ENCODE data around the gene DNM3.

Gene DNM3

DNA sequence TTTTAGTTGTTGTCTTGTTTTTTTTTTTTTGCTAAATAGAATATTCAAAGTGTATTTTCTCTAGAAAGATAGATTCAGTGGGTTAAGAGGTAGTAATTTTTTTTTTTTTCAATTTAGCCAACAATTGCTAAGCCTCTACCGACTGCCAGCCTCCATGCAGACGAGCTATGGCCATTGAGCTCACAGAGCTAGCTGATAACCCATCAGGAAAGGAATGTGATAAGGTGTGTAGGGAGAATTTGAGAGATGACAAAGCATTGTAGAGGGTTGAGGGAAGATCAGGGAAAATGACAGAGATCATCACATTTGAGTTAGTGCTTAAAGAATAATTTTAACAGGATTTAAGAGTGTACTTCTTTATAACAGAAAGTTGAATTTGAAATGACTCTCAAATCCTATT lies 30.6 kb downstream of the DNM3 start:
- DNase-seq (ENCODE audit: low spot score) = no peak

DNA sequence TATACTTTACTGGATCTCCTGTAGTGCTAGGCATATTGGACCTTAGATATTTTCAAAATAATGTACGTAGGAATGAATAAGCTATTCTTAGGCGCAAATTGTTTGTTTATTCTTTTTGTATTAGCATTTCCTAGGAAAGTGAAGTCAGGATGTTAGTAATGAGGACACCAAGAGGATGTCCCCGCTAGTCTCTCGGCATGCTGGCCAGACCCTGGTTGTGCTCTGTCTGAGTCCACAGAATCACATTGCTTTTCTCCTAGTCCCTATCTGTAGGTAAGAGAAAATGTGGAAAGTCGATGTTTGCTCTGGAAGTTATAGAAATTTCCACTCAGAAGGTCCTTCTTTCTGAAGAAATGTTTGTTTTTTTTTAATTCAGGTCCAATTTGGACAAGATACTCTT lies 31.1 kb downstream of the DNM3 start:
- DNase-seq (ENCODE audit: low spot score) = no peak

DNA sequence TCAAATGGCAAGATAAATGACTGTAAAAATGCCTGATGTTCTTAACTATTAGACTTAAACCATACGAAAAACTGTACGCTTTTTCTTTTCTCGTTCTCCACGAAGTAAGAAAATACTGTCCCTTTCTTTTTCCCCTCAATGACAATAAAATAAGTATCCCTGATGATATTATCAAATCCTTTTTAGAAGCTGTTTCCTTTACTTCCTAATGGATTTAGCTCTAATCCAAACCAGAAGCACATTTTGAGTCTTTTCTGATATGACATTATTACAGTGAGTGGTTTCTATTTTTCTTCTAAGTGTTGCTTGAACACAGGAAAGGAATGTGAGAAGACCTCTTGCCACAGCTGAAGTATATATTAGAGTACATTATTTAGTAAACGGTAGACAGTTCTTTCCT lies 32.4 kb downstream of the DNM3 start:
- DNase-seq (ENCODE audit: low spot score) = no peak

DNA sequence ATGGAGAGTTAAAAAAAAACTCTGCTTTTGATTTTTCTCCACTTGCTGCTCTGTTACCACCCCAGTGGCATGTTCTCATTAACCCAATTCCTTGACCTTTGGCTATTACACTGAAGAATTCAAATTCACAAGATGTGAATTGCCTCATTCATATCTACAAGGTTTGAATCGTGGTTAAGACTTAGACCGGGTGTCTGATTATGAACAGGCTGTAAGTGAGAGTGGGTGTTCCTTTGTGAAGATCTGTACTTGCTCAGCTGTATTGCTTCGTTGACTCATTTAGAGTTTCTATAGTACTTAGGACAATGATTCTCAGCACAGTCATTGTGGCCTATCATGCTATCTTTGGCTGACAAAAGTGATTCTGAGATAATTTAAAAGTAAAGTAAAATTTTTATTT lies 36.4 kb downstream of the DNM3 start:
- DNase-seq (ENCODE audit: low spot score) = no peak

DNA sequence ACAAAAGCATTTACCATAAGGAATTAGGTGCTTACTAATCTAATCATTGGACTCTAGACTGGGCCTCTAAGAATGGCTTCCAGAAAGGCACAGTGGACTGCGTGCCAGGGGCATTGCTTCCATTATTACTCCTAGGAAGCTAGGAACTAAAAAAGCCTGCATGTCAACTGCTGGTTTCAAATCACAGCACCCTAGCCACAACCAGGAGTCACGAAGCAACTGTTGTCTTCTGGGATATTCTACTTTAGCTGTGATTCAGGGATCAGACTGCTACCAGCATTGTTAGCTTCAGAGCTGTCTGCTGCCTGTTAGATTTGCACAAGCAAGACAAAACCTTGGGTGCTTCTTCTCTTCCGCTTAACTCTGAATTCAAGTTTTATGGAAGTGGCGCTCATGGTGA lies 38.3 kb downstream of the DNM3 start:
- DNase-seq (ENCODE audit: low spot score) = no peak

DNA sequence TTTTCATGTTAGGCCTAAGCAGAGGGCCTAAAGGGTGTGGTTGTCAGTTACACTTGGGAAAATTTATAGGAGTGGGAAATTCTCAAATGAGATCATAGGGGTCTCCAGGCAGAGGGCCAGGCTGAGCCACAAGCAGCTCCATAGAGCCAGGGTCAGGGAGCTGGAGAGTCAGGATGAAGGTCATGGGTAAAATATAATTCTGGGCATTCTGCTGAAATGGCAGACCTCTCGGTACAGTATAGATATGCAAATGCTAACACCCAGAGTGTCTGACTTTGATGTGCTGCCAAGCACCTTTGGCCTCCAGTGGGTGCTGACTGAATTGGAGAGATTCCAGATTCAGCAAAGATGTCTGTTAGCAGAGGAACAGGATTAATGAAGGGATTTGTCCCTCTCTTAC lies 40.1 kb downstream of the DNM3 start:
- no peak for DNase-seq (ENCODE audit: low spot score)

DNA sequence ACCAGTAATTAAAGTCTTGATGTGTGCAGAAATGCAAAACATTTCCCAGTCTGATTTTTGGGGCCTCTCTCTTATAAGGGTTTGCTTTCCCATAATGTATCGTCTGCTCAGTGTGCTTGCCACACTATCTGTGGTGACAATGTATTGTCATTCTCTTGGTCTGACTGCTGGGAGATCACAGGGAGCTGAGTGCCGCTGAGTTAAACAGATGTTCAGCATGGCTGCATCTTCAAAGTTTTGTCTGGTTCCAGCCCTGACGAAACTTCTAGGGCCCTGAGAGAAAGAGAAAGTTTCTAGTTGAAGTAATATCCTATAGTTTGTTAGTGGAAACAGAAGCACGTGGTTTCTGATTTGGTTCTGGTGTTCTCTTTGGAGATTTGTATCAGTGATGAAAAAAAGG lies 42.6 kb downstream of the DNM3 start:
- DNase-seq (ENCODE audit: low spot score) = no peak

DNA sequence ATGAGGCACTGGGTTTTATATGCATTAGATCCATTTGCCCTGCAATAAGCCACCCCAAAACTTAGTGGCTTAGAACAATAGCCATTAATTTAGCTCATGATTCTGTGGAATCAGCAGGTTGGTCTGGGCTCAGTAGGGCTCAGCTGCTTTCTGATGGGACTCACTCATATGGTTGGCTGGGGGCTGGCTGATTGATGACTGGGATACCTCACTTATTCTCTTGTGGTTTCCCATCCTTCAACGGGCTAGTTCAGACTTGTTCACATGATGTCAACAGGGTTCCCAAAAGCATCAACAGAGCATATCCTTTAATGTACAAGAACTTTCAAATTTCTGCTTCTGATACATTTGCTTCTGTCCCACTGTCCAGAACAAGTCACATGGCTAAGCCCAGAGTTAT lies 43.2 kb downstream of the DNM3 start:
- DNase-seq (ENCODE audit: low spot score) = no peak

DNA sequence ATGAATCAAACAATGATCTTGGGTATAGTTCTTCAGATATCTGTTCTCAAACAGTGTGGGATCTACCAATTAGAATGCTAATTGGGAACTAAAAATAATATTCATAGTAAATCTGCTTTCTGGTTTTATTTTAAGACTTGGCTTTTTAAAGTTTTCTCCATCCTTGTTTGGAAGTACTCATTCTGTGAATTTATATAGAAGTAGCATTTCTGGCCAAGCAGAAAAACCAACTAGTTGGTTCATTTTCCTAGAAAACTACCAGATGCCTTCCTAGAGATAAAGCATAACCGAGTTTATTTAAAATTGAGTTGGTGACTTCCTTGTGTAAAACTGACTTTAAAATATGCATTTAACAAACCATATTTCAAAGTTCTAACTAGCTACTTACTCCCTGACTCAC lies 48.8 kb downstream of the DNM3 start:
- no peak for DNase-seq (ENCODE audit: low spot score)

DNA sequence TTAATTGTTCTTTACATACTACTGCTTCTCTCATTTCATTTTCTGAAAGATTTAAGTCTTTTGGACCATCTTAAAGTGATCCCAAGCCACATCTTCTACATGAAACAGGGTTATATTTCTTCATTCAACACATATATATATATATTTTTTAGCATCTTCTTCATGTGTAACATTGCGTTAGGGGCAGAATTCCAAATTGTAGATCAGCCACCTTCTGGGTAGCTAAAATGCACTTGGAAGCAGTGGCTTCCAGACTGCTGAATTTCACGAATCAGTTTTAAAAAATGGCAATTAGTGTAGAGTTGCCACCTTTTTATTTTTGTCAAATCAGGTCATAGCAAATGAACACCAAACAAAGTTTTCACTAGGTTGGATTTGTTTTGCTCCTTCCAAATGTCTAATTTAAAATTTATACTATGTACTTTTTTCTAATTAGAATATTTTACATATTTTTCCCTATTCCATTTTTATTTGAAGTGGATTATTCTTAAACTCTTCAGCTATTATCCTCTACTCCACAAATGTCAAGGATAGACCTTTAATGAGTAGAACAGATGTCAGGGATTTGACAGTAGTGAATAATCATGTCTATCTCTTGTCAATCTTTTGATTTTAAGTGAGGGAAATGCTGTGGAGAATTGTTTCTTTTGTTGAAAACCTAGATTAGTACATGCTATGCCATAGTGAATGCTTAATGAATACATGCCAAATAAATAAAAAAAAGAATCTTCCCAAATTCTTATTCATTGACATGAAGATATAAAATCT lies 55.8 kb downstream of the DNM3 start:
- no peak for DNase-seq (ENCODE audit: low spot score)

DNA sequence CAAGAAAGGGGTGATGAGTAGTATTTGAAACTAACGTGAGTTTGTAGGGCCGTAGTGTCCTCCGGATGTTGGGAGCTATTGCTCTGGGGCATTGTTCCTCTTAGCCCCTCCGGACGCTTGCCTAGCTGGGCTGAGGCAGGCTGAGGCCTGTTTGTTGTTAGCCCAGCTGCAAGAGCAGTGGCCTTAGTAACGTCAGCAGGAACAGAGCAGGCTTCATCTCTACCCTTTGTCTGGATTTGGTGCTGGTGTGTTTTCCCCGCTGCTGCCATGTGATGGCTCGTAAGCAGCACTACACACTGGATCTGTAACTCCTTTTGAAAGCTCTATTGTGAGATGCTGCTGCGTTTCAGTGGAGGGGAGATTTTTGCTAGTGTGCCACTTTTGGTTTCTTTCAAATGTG lies 57.6 kb downstream of the DNM3 start:
- no peak for DNase-seq (ENCODE audit: low spot score)

DNA sequence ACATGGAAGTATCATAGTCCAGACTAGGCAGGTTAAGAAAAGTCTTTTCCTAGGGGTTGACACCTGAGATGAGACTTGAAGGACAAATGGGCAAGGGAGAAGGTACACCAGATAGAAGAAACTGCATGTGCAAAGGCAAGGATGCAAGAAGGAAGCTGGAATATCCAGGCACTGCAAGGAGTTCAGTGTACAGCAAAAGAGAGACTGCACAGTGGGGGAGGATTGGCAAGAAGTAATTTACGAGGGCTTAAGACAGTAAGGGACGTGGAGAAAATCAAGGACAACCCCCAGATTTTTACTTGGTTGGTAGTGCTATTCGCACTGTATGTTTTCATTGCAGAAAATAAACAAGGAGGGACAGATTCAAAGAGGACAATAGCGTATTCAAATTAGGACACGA lies 58.5 kb downstream of the DNM3 start:
- DNase-seq (ENCODE audit: low spot score) = no peak

DNA sequence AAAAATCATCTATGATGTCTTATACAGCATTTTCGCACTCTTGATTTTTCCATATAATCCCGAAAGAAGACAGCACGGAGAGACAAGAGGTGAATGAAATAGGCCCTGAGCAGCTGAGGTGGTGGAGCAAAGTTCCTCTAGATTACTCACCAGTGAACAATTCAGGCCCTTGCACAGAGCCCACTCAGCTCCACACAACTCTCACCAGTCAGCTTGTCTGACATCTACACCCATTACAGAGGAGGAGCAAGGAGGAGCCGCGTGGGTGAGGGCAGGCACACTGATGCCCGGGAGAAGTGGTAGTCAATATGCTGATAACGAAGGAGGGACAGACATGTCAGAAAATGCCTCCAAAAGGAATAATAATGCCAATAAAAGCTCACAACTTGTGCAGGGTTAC lies 59.9 kb downstream of the DNM3 start:
- no peak for DNase-seq (ENCODE audit: low spot score)

DNA sequence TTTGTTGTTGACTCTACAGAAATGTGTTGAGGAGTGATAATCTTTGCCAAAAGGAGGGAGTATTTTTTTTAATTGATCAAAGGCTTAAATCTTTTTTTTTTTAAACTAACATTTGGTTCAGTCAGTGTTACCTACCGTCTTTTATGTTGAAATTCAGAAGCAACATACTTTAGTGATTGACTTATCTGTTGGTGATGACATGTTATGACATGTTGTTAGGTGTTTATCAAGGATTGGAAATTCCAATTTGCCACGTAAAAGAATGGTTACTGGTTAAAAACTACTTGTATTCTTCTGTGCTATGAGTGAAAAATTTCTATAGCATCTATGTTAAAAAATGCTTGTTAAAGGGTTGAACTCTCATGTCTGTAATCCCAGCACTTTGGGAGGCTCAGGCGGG lies 61.2 kb downstream of the DNM3 start:
- no peak for DNase-seq (ENCODE audit: low spot score)

DNA sequence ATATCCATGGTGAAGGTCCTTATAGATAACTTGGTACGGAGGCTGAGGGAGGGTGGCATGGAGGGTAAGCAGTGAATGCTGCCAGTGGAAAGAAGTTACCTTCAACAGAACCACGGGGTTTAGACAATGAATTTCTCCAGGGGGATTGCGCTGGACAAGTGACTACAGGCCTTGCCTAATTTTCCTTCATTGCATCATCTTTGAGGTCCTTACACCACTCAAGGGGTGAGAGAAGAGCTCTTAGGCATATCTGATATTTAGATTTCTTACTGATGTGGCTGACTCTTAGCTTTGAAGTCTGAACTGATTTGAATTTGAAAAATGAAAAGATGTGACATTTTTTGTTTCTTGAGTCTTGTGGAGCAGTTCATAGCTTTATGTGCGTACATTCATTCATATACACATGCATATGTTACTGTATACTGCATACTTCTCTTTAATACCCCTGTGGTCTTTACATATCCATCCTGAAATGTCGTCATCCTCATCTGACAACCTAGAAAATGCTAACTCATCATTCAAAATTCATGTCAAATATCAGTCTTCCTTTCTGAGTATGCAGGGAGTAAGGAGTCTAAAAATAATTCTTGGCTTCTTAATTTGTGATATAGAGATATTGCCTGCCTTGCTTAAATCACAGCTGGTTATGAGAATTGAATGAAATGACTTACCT lies 63.6 kb downstream of the DNM3 start:
- DNase-seq (ENCODE audit: low spot score) = no peak

DNA sequence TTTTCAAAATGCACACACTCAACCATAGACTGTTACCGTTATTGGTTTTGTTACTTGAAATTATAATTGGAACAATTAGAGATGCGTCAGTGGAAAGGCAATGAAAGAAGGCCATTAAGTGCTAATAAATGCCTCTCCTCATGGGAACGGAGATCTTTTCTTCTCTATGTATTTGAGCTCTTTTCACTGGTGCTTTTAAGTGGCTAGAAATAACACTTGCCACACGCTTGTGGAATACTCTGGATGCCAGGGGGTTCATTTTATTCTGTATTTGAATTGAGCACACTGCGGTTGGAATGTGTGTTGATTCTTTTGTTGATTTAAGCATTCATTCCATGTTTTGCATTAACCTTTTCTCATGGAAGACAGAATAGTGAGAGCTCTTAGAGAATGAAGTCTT lies 68.4 kb downstream of the DNM3 start:
- DNase-seq (ENCODE audit: low spot score) = no peak

DNA sequence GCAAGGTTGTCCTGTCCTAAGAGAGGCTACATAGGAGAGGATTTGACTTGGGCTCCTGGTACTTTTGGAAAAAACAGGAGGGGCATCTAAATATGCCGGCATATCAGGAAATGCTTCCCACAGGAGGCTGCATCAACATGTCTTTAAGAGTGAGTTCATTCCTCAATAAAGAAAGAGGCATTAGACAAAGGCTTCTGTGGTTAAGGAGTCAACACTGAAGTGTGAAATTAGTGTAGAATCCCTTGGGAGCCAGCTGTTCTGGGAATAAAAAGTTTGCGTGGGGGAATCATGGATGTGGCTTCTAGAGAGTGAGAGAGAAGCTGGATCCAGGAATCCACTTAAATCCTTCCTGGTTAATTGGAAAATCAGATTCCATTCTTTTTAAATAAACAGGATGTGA lies 69.5 kb downstream of the DNM3 start:
- no peak for DNase-seq (ENCODE audit: low spot score)

DNA sequence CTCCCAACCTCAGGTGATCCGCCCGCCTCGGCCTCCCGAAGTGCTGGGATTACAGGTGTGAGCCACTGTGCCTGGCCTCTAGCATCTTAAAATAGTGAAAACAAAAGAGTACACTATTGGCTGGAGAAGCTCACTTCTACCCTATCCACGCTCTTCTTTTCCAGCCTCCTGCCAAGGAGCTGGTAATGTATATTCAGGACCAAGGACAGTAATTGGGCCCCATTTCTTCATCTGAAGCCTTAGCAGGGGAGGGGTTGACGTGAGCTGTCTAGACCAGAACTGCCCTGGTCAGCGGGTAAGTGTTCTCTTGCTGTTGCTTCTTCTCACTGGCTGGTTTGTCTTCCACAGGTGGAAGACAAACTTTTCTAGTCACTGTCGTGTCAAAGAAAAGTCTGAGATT lies 70.2 kb downstream of the DNM3 start:
- no peak for DNase-seq (ENCODE audit: low spot score)

DNA sequence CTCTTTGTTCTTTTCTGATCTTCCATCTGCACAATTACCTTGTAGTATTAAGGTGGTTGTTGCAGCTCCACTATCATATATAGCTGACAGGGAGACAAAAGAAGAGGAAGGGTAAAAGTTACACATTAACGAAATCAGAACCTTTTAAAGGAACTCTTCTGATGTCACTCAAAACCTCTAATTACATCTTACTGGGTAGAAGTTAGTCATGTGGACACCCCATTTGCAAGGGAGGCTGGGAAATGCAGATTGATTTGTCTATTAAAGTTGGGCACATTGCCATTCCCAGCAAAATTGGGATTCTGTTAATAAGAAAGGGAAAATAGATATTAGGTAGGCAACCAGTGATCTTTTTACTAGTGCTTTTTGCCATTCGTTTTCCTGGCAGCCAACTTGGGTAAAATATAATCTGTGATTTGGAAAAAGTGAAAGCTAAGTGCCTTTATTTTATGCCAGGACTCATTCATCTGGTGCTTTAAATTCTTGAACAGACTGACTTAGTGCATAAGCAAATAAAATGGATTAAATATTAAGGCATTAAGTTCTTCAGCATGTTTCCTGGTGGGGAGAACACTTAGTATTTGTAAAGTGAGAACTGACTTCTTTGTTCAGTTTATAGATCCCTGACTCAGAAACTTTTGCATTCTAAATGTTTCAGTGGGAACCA lies 71.3 kb downstream of the DNM3 start:
- DNase-seq (ENCODE audit: low spot score) = no peak

DNA sequence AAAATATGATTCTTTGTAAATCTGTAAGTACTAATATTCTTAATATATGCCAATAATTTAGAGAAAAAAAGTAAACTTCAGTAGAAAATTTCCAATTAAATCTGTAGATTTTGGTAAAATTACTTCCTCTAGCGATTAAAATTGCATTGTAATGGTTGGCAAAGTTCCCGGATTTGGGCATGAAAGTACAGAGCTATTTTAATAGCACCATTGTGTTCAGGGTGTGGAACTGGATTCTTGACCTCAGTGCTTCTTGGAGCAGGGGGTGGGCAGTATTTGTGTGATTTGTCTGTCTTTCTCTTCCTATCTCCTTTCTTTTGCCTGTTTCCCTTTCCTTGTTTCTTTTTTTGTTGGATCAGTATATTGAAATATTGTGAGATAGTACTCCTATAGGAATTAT lies 72.1 kb downstream of the DNM3 start:
- no peak for DNase-seq (ENCODE audit: low spot score)

DNA sequence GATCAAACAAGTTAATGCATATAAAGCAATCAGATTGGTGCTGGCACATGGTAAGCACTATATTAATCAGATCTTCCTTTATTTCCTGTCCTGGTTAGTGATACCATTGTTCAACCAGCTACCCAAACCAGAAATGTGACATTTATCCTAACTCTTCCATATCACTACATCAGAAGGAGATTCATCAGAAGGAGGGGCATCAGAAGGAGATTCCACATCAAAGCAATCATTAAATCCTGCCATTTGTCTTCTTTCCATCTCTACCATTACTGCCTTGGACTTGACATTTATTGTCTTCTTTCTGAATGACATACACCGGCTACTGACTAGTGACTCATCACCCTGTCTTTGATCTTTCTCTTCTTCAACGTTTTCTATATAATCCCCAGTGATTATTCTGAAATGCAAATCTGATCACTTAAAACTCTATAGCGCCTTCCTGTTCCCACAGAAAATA lies 75.0 kb downstream of the DNM3 start:
- no peak for DNase-seq (ENCODE audit: low spot score)

DNA sequence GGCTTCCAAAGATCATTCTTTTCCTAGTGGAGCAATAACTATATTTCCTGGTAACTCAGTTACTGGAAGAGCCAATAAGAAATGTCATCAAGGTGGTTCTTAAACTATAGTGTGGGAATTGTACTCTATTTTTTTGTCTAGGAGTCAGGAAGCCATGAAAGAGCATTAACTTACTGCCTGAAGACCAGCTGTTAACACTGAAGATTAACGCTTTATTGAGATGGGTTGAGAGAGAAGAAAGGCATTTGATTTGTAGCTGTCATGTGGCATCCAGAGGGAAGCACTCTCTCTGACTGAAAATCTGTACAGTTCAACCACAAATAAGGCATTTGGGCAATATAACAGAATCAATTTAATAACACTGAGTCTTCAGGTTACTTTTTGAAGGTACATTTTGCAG lies 76.0 kb downstream of the DNM3 start:
- DNase-seq (ENCODE audit: low spot score) = no peak
